Measurements from ENCODE around the gene GPX3.

The GPX3 gene

GRCh38 chr5:151033217-151033934, 13.0 kb downstream of the GPX3 start:
- DNase-seq (ENCODE audit: extremely low read depth in 1 of 2, low read depth in 1 of 2) = no peak

DNA sequence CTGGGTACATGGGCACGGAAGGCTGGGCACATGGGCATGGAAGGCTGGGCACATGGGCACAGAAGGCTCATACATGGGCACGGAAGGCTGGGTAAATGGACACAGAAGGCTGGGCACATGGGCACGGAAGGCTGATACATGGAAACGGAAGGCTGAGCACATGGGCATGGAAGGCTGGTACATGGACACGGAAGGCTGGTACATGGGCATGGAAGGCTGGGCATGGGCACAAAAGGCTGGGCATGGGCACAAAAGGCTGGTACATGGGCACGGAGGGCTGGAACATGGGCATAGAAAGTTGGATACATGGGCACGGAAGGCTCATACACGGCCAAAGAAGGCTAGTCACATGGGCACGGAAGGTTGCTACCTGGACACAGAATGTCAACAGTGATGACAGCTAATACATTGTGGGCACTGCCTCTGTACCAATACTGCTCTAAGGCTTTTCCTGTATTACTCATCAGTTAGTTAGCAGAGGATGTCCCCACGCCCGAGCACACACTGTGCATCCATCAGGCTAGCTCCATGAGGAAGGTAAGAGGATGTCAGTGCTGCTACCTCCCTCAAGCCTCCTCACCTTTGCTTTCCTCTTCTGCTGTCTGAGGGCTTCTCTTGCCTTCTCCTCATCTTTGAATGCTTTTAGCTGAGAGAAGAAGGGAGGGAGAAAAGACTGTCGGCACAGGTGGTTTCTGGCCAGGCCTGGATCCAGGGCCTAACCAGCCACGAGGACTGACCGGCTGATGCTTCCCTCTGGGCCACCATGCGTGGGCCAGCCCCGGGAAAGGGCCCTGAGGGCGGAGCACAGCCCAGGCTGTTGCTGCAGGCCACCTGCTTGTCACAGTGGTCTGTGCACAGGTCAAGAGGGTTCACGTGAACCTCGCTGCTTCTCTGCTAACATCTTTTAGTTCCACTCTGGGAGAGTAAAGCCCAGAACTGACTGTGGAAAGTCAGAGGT, 14.3 kb downstream of the GPX3 start:
- no peak for DNase-seq (ENCODE audit: extremely low read depth in 1 of 2, low read depth in 1 of 2)

DNA sequence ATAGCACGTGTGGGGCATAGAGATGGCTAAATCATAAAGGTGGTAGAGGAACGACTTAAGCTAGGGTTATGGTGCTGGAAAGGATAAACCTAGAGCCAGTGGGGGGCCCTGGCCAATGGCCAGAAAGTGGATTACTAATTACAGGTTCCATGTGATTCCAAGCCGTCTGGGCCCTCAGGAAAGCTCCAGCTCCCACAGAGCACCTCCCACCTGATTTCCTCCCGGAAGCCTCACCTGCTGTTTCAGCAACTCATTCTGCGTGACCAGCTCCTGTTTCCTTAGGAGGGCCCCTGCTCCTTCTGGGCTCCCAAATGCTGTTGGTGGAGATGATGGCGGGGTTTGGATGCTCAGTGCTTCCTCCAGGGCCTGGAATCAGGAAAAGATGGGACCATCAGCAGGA, 16.2 kb downstream of the GPX3 start:
- no peak for DNase-seq (ENCODE audit: extremely low read depth in 1 of 2, low read depth in 1 of 2)

DNA sequence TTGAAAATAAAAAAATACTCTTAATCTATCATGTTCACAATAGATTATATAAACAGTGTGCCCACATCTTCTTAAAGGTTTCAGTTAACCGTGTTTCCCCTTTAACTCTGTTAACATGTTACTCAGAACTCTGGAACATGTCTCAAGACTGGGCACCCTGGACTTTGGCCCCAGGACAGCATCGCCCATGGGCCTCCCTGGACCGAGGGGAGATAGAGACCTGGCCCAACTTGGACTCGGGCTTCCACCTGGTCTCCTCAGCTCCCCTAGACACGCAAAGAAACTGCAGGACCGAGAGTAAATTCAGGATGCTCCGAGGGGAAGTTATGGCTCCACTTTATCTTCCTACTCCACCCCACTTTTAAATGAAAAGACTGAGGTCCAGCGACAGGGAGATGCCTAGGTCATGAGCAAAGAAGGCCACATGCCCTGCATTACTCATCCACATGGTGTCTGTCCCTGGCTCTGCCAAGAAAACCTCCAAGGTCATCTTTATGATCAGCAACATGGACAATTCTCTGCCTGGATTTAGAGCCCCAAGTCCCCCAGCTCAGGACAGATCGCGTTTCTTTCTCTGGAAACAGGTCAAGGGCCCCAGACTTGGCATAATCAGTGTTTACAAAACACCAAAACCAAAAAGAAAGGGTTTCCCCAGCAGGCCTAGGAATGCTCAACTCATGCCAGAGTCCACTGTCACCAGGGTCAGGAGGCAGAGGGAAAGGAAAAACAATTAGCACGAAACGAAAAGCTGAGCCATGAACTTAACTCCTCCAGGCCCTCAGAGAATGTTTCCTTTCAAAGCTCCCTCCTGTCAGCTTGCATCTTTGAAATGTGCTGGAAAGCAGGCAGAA, 17.4 kb downstream of the GPX3 start:
- DNase-seq (ENCODE audit: extremely low read depth in 1 of 2, low read depth in 1 of 2) = no peak

DNA sequence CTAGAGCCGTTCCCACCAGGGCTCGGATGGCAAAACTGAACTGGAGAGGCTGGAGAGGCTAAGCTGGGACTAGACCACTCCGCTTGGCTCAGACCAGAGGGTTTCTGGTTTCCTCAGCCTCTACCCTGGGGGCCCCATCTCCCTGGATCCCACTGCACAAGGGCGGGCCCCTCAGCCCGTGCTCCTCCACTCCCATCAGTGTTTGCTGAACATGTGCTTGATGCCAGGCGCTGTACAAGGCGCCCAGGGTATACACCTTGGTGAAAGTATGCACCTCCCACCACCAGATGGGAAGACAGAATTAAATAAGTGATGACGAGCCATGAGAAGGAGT, 18.0 kb downstream of the GPX3 start:
- DNase-seq (ENCODE audit: extremely low read depth in 1 of 2, low read depth in 1 of 2) = no peak

GRCh38 chr5:151038801-151039238, 18.4 kb downstream of the GPX3 start:
- DNase-seq (ENCODE audit: extremely low read depth in 1 of 2, low read depth in 1 of 2) = no peak

GRCh38 chr5:151039665-151040064, 19.3 kb downstream of the GPX3 start:
- DNase-seq (ENCODE audit: extremely low read depth in 1 of 2, low read depth in 1 of 2) = no peak

DNA sequence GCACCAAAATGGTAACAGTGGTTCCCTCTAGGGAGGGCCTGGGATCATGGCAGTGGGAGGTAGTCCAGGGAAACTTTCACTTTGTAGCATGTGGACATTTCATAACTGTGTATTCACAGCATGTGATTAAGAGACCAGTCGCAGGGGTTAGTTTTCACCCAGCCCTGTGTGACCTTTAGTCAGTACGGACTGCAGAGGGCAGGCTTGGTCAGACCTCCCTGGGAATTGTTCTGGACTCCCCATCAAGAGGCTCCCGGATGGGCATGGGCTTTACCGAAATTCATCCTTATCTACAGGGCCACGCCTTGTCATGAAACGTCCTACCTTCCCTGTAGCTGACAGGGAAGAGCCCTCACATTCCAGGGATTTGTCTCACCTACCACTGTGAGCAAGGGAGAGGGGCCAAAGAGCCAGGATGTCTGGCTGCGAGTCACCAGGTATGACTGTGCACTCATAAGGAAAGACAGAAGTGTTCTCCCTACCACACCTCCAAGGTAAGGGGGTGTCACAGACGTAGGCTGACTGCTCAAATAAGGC, 19.9 kb downstream of the GPX3 start:
- DNase-seq (ENCODE audit: extremely low read depth in 1 of 2, low read depth in 1 of 2) = no peak

DNA sequence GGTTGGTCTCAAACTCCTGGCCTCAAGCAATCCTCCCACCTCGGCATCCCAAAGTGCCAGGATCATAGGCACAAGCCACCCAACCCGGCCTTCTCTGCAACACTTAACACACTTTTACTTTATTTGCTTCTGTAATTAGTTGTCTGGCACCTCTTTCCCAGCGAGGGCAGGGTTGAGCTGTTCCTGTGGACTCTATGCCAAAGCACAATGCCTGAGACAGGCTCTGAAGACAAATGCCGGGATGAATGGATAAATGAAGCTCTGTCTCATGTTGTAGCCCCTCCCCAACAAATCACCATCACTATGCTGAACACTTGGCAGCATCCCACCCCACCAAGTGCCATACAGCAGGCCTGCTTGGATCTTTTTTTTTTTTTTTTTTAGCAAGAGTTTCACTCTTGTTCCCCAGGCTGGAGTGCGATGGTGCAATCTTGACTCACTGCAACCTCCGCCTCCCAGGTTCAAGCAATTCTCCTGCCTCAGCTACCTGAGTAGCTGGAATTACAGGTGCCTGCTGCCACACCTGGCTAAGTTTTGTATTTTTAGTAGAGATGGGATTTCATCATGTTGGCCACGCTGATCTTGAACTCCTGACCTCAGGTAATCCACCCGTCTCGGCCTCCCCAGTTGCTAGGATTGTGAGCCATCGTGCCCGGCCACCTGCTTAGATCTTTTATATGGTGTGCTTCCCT, 21.3 kb downstream of the GPX3 start:
- no peak for DNase-seq (ENCODE audit: extremely low read depth in 1 of 2, low read depth in 1 of 2)

- DNase-seq (ENCODE audit: extremely low read depth in 1 of 2, low read depth in 1 of 2) = no peak
Observed at GRCh38 chr5:151042453-151043093, 22.2 kb downstream of the GPX3 start.

- no peak for DNase-seq (ENCODE audit: extremely low read depth in 1 of 2, low read depth in 1 of 2)
Observed at GRCh38 chr5:151047814-151048425, 27.5 kb downstream of the GPX3 start.

DNA sequence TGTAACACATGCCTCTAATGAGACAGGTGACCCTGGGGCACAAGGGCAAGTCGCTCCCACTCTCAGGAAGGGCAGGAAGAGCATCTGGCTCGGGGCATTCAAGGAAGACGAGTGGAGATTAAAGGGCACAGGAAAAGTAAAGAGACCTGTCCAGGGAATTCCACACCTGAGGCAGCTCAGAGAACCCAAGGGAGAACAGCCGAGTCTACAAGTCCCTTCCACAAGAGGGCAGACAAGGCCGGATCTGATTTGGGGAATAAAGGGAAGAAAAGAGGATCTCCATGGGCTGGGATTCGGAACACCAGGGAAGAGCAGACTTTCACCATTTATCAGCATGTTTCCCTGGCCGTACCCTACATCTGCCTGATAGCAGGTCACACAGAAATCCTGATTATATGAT, 28.1 kb downstream of the GPX3 start:
- no peak for DNase-seq (ENCODE audit: extremely low read depth in 1 of 2, low read depth in 1 of 2)

- peak; percentile 55 to 57 for DNase-seq (ENCODE audit: extremely low read depth in 1 of 2, low read depth in 1 of 2)
Observed at GRCh38 chr5:151051066-151051930, 30.9 kb downstream of the GPX3 start.

GRCh38 chr5:151051931-151052608, 31.7 kb downstream of the GPX3 start:
- DNase-seq (ENCODE audit: extremely low read depth in 1 of 2, low read depth in 1 of 2) = no peak

DNA sequence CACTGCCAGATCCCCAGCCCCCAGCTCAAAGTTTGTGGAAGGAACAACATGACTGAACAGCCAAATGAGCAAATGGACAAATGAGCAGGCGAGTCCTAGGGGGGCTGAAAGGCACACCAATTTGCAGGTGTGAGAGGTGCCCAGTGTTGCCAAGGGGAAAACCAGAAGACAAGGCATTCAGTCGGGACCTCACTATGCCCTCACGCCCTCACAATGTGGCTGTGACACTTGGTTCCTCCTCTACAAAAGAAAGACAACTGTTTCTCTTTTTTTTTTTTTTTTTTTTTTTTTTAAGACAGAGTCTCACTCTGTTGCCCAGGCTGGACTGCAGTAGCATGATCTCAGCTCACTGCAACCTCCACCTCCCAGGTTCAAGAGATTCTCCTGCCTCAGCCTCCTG, 32.4 kb downstream of the GPX3 start:
- DNase-seq (ENCODE audit: extremely low read depth in 1 of 2, low read depth in 1 of 2) = no peak

GRCh38 chr5:151053796-151054462, 33.5 kb downstream of the GPX3 start:
- DNase-seq (ENCODE audit: extremely low read depth in 1 of 2, low read depth in 1 of 2) = no peak

DNA sequence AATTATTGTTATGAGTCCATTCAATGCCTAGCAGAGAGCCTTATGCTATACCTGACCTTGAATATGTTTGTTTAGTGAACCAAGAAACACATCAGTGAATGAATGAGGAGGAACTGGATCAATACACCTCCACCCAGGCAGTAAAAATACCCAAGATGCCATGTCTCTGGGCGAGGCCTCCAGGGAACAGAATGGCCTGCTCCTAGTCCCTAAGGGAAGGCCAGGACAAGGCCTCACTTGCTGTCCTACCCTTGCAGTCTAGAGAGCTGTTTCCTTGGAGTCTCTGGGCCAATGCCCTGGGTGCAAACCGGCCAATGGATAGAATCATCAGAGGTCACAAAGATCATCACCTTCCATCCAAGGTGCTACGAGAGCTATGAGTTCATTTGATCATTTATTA, 34.3 kb downstream of the GPX3 start:
- no peak for DNase-seq (ENCODE audit: extremely low read depth in 1 of 2, low read depth in 1 of 2)

Measured in activated CD8-positive, alpha-beta memory T cell treated with anti-CD3 and anti-CD28 coated beads for 1 hour (primary cell).